Urinary bladder (tissue), 4 donors: ENCODE results near the gene FOXL1. TPM values are rescaled to one million over a fixed set of nuclear protein-coding genes. Genes with fewer than 3 reads are reported as not detected.

Experiments used
- DNase-seq: peaks from one replicate; pipeline ENCODE4 v3.0.0-alpha.2; 2015; ENCODE audit errors: extremely low spot score
- H3K27ac ChIP-seq: one replicate; pipeline ENCODE4 v1.5.1; 2013; ENCODE audit warnings: low read depth, mild to moderate bottlenecking, moderate library complexity
- H3K36me3 ChIP-seq: one replicate; pipeline ENCODE4 v1.6.1; 2013; ENCODE audit warnings: mild to moderate bottlenecking, moderate library complexity; ENCODE audit not compliant: insufficient read depth
- H3K4me1 ChIP-seq: one replicate; pipeline ENCODE4 v1.6.1; 2013; ENCODE audit warnings: mild to moderate bottlenecking, moderate library complexity; ENCODE audit not compliant: insufficient read depth
- H3K4me3 ChIP-seq: one replicate; pipeline ENCODE4 v1.5.1; 2013; ENCODE audit warnings: low read depth, low read length
- WGBS: extraction: QIAGEN DNeasy Blood & Tissue Kit; methylation state at CpG from one replicate; pipeline ENCODE4 v1.1.7; 2013; 5-methylcytosine and 5-hydroxymethylcytosine counted together
- polyA plus RNA-seq: library from polyadenylated mRNA; stranded (reverse); fragments of 200-250 nt; gene quantifications from one replicate; pipeline ENCODE4 v1.2.3, GENCODE V29; 2013
- total RNA-seq: library from RNA; depleted of rRNA; stranded (reverse); fragments of >200 nt; gene quantifications from one replicate; pipeline ENCODE4 v1.2.3, GENCODE V29; 2014
- donor health status: healthy with polysubstance abuse.
- donor health status: healthy.

The FOXL1 gene
- 7.8 TPM for total RNA-seq
- polyA plus RNA-seq: 9.5 TPM

DNA sequence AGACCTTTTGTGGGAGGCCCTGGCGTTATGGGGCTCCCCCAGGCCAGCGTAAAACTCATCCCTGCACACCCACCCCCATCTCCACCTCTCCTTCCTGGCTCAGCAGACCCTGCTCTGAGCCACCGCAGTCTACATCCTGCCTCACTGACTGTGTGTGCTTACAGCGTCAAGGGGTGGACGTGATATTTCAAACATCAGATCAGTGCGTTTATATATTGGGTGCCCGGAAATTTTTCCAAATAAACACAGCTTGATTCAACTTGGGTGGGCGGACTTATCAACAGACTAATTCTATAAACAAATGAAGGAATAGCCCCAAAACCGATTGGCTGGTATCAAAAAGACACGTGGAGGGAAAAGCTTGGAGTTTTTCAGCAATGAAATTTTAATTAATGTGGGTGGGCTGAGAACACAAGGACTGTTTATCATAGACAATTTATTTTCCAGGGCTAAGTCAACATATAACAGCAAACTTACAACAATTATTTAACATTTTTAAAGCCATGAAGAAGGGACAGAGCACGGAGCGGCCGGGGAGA lies at the start of gene FOXL1:
Gene FOXL1, plus strand, starts transcription at position 489 of the 539 bp plus-strand sequence. CDS start 175 bp downstream, outside the sequence.
- peak within 1 kb of the TSS; percentile 60 for H3K4me3 ChIP-seq
- H3K4me1 ChIP-seq: no peaks in the 10 kb centered on the region
- DNase-seq: no peak
- H3K36me3 ChIP-seq: no peaks in the 10 kb centered on the region
- H3K27ac ChIP-seq: peak within 1 kb of the TSS; percentile 75
- 34% methylated on average over 13 of the region's 13 CpGs for WGBS

GRCh38 chr16:86529160-86529559 lies 49.2 kb upstream of the FOXL1 start:
- Histone ChIP-seq H3K27ac (no peak overlapping the region), H3K36me3 (peaks cover 3% of the 10 kb centered on the region), H3K4me1 (no peaks in the 10 kb centered on the region), H3K4me3 (no peak overlapping the region)
- DNase-seq: no peak
- WGBS: 82% methylated on average over 8 of the region's 8 CpGs

- Histone ChIP-seq H3K36me3 (peaks cover 5% of the 10 kb centered on the region), H3K27ac (no peak overlapping the region), H3K4me3 (no peak overlapping the region), H3K4me1 (no peaks in the 10 kb centered on the region)
- DNase-seq: no peak
- WGBS: 68% methylated on average over 31 of the region's 31 CpGs
These were observed 47.8 kb upstream of the FOXL1 start for GRCh38 chr16:86530251-86531190.

GRCh38 chr16:86531191-86531545 lies 47.2 kb upstream of the FOXL1 start:
- no peak overlapping the region for H3K4me3 ChIP-seq

GRCh38 chr16:86531641-86532525 lies 46.5 kb upstream of the FOXL1 start:
- peaks cover 5% of the 10 kb centered on the region for H3K36me3 ChIP-seq
- no peak for DNase-seq
- H3K4me3 ChIP-seq: no peak overlapping the region
- H3K4me1 ChIP-seq: no peaks in the 10 kb centered on the region
- no peak overlapping the region for H3K27ac ChIP-seq
- 92% methylated on average over 49 of the region's 49 CpGs for WGBS

More at GRCh38 chr16:86531191-86531545, 47.2 kb upstream of the FOXL1 start:
- 26% methylated on average over 7 of the region's 7 CpGs for WGBS
- Histone ChIP-seq H3K27ac (no peak overlapping the region), H3K36me3 (peaks cover 5% of the 10 kb centered on the region), H3K4me1 (no peaks in the 10 kb centered on the region)
- no peak for DNase-seq

DNA sequence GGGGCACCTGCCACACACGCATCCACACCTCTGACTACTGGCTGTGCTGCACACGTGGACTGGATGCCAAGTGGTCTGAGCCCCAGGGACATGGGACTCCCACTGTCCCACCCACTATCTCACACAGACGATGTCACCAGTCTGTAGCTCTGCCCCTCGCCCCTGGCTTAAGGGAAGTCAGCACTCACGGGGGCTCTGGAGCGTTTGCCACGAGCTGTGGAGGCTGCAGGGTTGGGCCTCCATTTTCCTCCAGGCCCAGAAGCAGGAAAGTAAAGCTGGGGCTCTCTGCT lies 45.9 kb upstream of the FOXL1 start:
- 93% methylated on average over 7 of the region's 7 CpGs for WGBS
- DNase-seq: no peak
- H3K36me3 ChIP-seq: peaks cover 5% of the 10 kb centered on the region
- no peak overlapping the region for H3K27ac ChIP-seq
- no peak overlapping the region for H3K4me3 ChIP-seq
- no peaks in the 10 kb centered on the region for H3K4me1 ChIP-seq

DNA sequence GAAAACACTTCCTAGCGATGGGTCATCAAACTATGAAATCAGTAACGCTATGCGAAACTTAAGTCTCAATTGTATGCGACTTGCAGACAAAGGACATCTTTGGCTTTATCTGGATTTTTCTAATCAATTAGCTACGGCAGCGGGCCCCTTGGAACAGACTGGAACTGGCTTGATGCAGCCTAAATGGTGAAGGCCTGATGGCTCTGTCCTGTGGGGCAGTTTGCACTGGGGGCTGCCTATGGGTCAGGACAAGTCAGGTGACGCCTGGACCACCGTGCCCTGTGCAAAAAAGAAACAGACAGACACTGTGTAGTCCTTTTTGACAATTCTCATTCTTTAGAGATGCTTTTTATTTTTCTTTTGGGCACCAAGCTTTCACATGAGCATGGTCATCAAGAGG lies 45.3 kb upstream of the FOXL1 start:
- Histone ChIP-seq H3K4me1 (no peaks in the 10 kb centered on the region), H3K27ac (no peak overlapping the region), H3K4me3 (no peak overlapping the region), H3K36me3 (peaks cover 5% of the 10 kb centered on the region)
- WGBS: 97% methylated on average over 8 of the region's 8 CpGs
- no peak for DNase-seq

- no peak for DNase-seq
- 93% methylated on average over 8 of the region's 8 CpGs for WGBS
- Histone ChIP-seq H3K4me1 (no peaks in the 10 kb centered on the region), H3K4me3 (no peak overlapping the region), H3K27ac (no peak overlapping the region), H3K36me3 (peaks cover 5% of the 10 kb centered on the region)
These were observed 44.5 kb upstream of the FOXL1 start for GRCh38 chr16:86533767-86534351.

GRCh38 chr16:86534779-86535615 lies 43.4 kb upstream of the FOXL1 start:
- 85% methylated on average over 18 of the region's 18 CpGs for WGBS
- Histone ChIP-seq H3K4me3 (no peak overlapping the region), H3K4me1 (no peaks in the 10 kb centered on the region), H3K36me3 (peaks cover 5% of the 10 kb centered on the region), H3K27ac (no peak overlapping the region)
- no peak for DNase-seq

- no peaks in the 10 kb centered on the region for H3K4me1 ChIP-seq
- peaks cover 9% of the 10 kb centered on the region for H3K36me3 ChIP-seq
- 95% methylated on average over 17 of the region's 17 CpGs for WGBS
- no peak for DNase-seq
- H3K4me3 ChIP-seq: no peak overlapping the region
- no peak overlapping the region for H3K27ac ChIP-seq
These were observed 41.7 kb upstream of the FOXL1 start for GRCh38 chr16:86536621-86537020.

GRCh38 chr16:86537486-86537885 lies 40.9 kb upstream of the FOXL1 start:
- WGBS: 95% methylated on average over 4 of the region's 4 CpGs
- Histone ChIP-seq H3K4me3 (no peak overlapping the region), H3K36me3 (peaks cover 6% of the 10 kb centered on the region), H3K27ac (no peak overlapping the region), H3K4me1 (no peaks in the 10 kb centered on the region)
- no peak for DNase-seq

DNA sequence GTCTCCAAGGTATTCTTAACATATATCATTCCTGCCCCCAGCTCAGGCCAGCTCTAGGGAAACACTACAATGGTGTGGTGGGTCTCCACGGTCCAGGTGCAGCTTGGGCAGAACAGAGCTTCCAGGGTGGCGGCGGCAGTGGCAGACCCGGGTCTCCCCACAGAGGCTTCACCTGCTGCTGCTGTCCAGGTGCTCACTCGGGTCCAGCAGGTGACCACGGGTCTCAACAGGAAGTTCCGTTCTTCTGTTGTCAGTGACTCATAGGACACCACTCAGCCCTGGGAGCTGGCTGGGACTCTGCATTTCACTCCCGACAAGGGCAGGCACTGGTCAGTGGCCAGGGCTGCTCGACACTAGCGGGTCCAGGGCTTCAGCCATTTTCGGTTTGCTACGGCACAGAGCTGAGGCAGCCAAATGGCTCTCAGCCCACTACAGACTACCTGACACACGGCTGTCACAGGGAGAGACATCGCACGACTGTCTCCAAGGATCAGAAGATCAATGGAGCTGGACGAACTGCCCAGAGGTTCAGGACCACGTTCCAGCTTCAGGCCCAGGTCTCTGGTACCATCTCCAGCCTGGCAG lies 40.1 kb upstream of the FOXL1 start:
- Histone ChIP-seq H3K4me3 (no peak overlapping the region), H3K4me1 (no peaks in the 10 kb centered on the region), H3K36me3 (peaks cover 6% of the 10 kb centered on the region), H3K27ac (no peak overlapping the region)
- DNase-seq: no peak
- 94% methylated on average over 17 of the region's 17 CpGs for WGBS
